HEK293 (cell line): ENCODE data around the gene TSSK6.

Experiments used
- GLI4 ChIP-seq: fragments of 450-650 bp; formaldehyde crosslinking; IDR thresholded peaks from 2 replicates; pipeline ENCODE4 v1.5.1; 2016; ENCODE audit warnings: missing biosample characterization, missing genetic modification characterization
- HOXD13 ChIP-seq: sonication (generic); formaldehyde crosslinking; IDR thresholded peaks from 2 replicates; pipeline ENCODE4 v1.8.0; 2022; ENCODE audit warnings: missing genetic modification reagents, borderline replicate concordance
- IKZF3 ChIP-seq: fragments of 450-650 bp; IDR thresholded peaks from 2 replicates; pipeline ENCODE4 v1.5.0; 2018; ENCODE audit warnings: missing biosample characterization, mild to moderate bottlenecking, missing genetic modification characterization, moderate library complexity
- KLF1 ChIP-seq: fragments of 450-650 bp; formaldehyde crosslinking; IDR thresholded peaks from 2 replicates; pipeline ENCODE4 v1.5.1; 2016; ENCODE audit warnings: missing biosample characterization, missing genetic modification characterization
- KLF10 ChIP-seq: fragments of 450-650 bp; IDR thresholded peaks from 2 replicates; pipeline ENCODE4 v1.5.1; 2018; ENCODE audit warnings: missing biosample characterization, mild to moderate bottlenecking, missing genetic modification characterization
- KLF7 ChIP-seq: fragments of 450-650 bp; formaldehyde crosslinking; IDR thresholded peaks from 2 replicates; pipeline ENCODE4 v1.5.1; 2016; ENCODE audit warnings: missing biosample characterization, missing genetic modification characterization, borderline replicate concordance
- SP2 ChIP-seq: fragments of 450-650 bp; formaldehyde crosslinking; IDR thresholded peaks from 2 replicates; pipeline ENCODE4 v1.5.1; 2016; ENCODE audit warnings: missing biosample characterization, missing genetic modification characterization
- SP3 ChIP-seq: fragments of 450-650 bp; formaldehyde crosslinking; IDR thresholded peaks from 2 replicates; pipeline ENCODE4 v1.5.1; 2016; ENCODE audit warnings: missing biosample characterization, missing genetic modification characterization
- SP7 ChIP-seq: fragments of 450-650 bp; formaldehyde crosslinking; IDR thresholded peaks from 2 replicates; pipeline ENCODE4 v1.5.1; 2016; ENCODE audit warnings: missing biosample characterization, missing genetic modification characterization
- TRIM28 ChIP-seq: IDR thresholded peaks from 2 replicates; pipeline ENCODE4 v1.6.1; 2011; ENCODE audit warnings: low read length, control low read depth, borderline replicate concordance
- YY1 ChIP-seq: fragments of 450-650 bp; formaldehyde crosslinking; IDR thresholded peaks from 2 replicates; pipeline ENCODE4 v1.5.1; 2018; ENCODE audit warnings: missing biosample characterization, missing genetic modification characterization
- ZFP69B ChIP-seq: fragments of 450-650 bp; formaldehyde crosslinking; IDR thresholded peaks from 2 replicates; pipeline ENCODE4 v1.5.1; 2016; ENCODE audit warnings: missing biosample characterization, missing genetic modification characterization
- ZNF10 ChIP-seq: fragments of 450-650 bp; formaldehyde crosslinking; IDR thresholded peaks from 2 replicates; pipeline ENCODE4 v1.5.1; 2017; ENCODE audit warnings: missing biosample characterization, missing genetic modification characterization
- ZNF121 ChIP-seq: fragments of 450-650 bp; formaldehyde crosslinking; IDR thresholded peaks from 2 replicates; pipeline ENCODE4 v1.5.1; 2016; ENCODE audit warnings: missing biosample characterization, missing genetic modification characterization
- ZNF132 ChIP-seq: fragments of 450-650 bp; formaldehyde crosslinking; IDR thresholded peaks from 2 replicates; pipeline ENCODE4 v1.5.1; 2017; ENCODE audit warnings: missing biosample characterization, missing genetic modification characterization, borderline replicate concordance
- ZNF239 ChIP-seq: fragments of 450-650 bp; formaldehyde crosslinking; IDR thresholded peaks from 2 replicates; pipeline ENCODE4 v1.5.1; 2016; ENCODE audit warnings: missing biosample characterization, missing genetic modification characterization
- ZNF248 ChIP-seq: fragments of 450-650 bp; formaldehyde crosslinking; IDR thresholded peaks from 2 replicates; pipeline ENCODE4 v1.5.1; 2017; ENCODE audit warnings: missing biosample characterization, missing genetic modification characterization
- ZNF274 ChIP-seq, 2 experiments: fragments of 200-500 bp in 1 of 2; fragments of 450-650 bp in 1 of 2; sonication (Bioruptor generic) in 1 of 2; formaldehyde crosslinking in 1 of 2; IDR thresholded peaks; 2 replicates each; pipeline versions ENCODE4 v1.5.1 to v1.6.1; 2014 to 2016; ENCODE audit warnings: borderline replicate concordance in 1 of 2, inconsistent platforms in 1 of 2, low read length in 1 of 2, missing biosample characterization in 1 of 2, missing genetic modification characterization in 1 of 2
- ZNF549 ChIP-seq: fragments of 450-650 bp; IDR thresholded peaks from 2 replicates; pipeline ENCODE4 v1.5.1; 2018; ENCODE audit warnings: missing biosample characterization, missing genetic modification characterization, mild to moderate bottlenecking, inconsistent platforms, moderate library complexity
- ZNF560 ChIP-seq: fragments of 450-650 bp; formaldehyde crosslinking; IDR thresholded peaks from 2 replicates; pipeline ENCODE4 v1.5.1; 2017; ENCODE audit warnings: missing biosample characterization, missing genetic modification characterization, borderline replicate concordance
- ZNF585B ChIP-seq: fragments of 450-650 bp; formaldehyde crosslinking; IDR thresholded peaks from 2 replicates; pipeline ENCODE4 v1.5.1; 2016; ENCODE audit warnings: missing biosample characterization, missing genetic modification characterization
- ZNF600 ChIP-seq: fragments of 450-650 bp; formaldehyde crosslinking; IDR thresholded peaks from 2 replicates; pipeline ENCODE4 v1.5.1; 2016; ENCODE audit warnings: missing biosample characterization, missing genetic modification characterization
- ZNF626 ChIP-seq: fragments of 450-650 bp; sonication (Bioruptor Pico); formaldehyde crosslinking; IDR thresholded peaks from 2 replicates; pipeline ENCODE4 v1.5.1; 2018; ENCODE audit warnings: missing biosample characterization, missing genetic modification characterization, inconsistent platforms
- ZNF654 ChIP-seq: fragments of 450-650 bp; formaldehyde crosslinking; IDR thresholded peaks from 2 replicates; pipeline ENCODE4 v1.5.1; 2016; ENCODE audit warnings: low read depth, missing biosample characterization, missing genetic modification characterization
- ZNF660 ChIP-seq: fragments of 450-650 bp; IDR thresholded peaks from 2 replicates; pipeline ENCODE4 v1.5.1; 2018; ENCODE audit warnings: missing biosample characterization, mild to moderate bottlenecking, missing genetic modification characterization
- ZNF670 ChIP-seq: fragments of 450-650 bp; formaldehyde crosslinking; IDR thresholded peaks from 2 replicates; pipeline ENCODE4 v1.5.1; 2016; ENCODE audit warnings: missing biosample characterization, missing genetic modification characterization, low read depth
- ZNF76 ChIP-seq: fragments of 450-650 bp; formaldehyde crosslinking; IDR thresholded peaks from 2 replicates; pipeline ENCODE4; 2016; ENCODE audit warnings: low read depth, missing biosample characterization, missing genetic modification characterization, borderline replicate concordance
- TF ChIP-seq, protein P1 (sequence below): fragments of 450-650 bp; formaldehyde crosslinking; IDR thresholded peaks from 2 replicates; pipeline ENCODE4 v1.5.1; 2016; ENCODE audit warnings: missing biosample characterization, missing genetic modification characterization
- TF ChIP-seq, protein P2 (sequence below): fragments of 450-650 bp; formaldehyde crosslinking; IDR thresholded peaks from 2 replicates; pipeline ENCODE4 v1.5.1; 2017; ENCODE audit warnings: missing biosample characterization, missing genetic modification characterization
- TF ChIP-seq, protein P3 (sequence below): fragments of 450-650 bp; formaldehyde crosslinking; IDR thresholded peaks from 2 replicates; pipeline ENCODE4 v1.5.1; 2016; ENCODE audit warnings: missing biosample characterization, missing genetic modification characterization, low read depth
- TF ChIP-seq, protein P4 (sequence below): fragments of 450-650 bp; formaldehyde crosslinking; IDR thresholded peaks from 2 replicates; pipeline ENCODE4 v1.5.1; 2017; ENCODE audit warnings: missing biosample characterization, missing genetic modification characterization
- TF ChIP-seq, protein P5 (sequence below): fragments of 450-650 bp; formaldehyde crosslinking; IDR thresholded peaks from 2 replicates; pipeline ENCODE4 v1.5.1; 2016; ENCODE audit warnings: missing biosample characterization, missing genetic modification characterization, borderline replicate concordance

TSSK6 gene

DNA sequence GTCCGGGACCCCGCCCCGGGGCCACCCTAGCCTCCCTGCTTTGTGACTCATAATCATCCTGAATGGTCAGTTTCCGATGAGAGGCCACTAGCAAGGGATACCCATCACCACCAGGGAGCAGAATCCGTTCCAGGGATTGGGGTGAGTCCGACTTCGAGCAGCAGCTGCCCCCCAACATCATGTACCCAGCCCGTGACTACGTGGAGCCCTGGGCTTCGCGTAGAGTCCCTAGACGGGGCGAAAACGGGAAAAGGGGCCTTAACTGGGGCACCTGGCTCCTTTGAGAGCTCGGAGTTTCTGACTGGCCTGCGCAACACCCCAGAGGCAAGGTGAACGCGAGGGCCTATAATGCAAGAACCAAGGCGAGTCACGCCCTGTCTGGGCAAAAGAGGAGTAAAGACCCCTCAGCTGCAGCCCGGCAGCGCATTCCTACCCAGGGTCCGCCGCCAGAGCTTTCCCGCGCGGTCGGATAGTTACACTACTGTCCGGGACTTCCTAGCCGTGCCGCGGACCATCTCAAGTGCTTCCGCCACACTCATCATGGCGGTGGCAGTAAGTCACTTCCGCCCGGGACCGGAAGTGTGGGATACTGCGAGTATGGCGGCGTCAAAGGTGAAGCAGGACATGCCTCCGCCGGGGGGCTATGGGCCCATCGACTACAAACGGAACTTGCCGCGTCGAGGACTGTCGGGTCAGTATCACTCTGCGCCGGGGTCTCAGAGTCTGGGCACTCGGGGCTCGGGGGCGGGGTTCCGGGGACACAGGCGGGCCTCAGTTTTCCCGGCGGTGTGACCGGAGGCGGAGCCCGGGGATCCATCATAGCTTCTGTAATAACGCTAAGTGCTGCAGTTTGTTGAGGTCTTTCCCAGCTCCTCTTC, 533 bp upstream of the TSSK6 start, which contains the start of gene NDUFA13 (continued):
- TF ChIP-seq, protein P1, sequence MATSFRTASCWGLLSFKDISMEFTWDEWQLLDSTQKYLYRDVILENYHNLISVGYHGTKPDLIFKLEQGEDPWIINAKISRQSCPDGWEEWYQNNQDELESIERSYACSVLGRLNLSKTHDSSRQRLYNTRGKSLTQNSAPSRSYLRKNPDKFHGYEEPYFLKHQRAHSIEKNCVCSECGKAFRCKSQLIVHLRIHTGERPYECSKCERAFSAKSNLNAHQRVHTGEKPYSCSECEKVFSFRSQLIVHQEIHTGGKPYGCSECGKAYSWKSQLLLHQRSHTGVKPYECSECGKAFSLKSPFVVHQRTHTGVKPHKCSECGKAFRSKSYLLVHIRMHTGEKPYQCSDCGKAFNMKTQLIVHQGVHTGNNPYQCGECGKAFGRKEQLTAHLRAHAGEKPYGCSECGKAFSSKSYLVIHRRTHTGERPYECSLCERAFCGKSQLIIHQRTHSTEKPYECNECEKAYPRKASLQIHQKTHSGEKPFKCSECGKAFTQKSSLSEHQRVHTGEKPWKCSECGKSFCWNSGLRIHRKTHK (tag by site-specific recombination), result no peak
- TF ChIP-seq YY1 (tag by site-specific recombination) (peak; percentile 97), SP2 (tag by site-specific recombination) (peak; percentile 78), ZNF560 (no peak), SP7 (tag by site-specific recombination) (peak; percentile 69; the same call in 1 of the 2 replicates), GLI4 (no peak), KLF7 (no peak), ZFP69B (peak; percentile 79; the same call in 1 of the 2 replicates), ZNF121 (no peak), ZNF132 (no peak), ZNF660 (tag by site-specific recombination) (no peak), ZNF670 (no peak), TRIM28 (no peak), ZNF274 (IDR thresholded peaks at IDR 0.05; ENCODE audit: low read length) (no peak), ZNF274 (tag by site-specific recombination; IDR thresholded peaks at IDR 0.05; ENCODE audit: borderline replicate concordance) (no peak), KLF10 (tag by site-specific recombination) (no peak), SP3 (tag by site-specific recombination) (peak; percentile 67), IKZF3 (tag by site-specific recombination) (no peak), ZNF10 (tag by site-specific recombination) (no peak), ZNF76 (tag by site-specific recombination) (peak; percentile 85), HOXD13 (CRISPR knock-in tag) (no peak), ZNF654 (no peak), ZNF239 (tag by site-specific recombination) (no peak), KLF1 (tag by site-specific recombination) (peak; percentile 76), ZNF600 (tag by site-specific recombination) (peak; percentile 65), ZNF549 (tag by site-specific recombination) (no peak), ZNF585B (tag by site-specific recombination) (no peak), ZNF248 (tag by site-specific recombination) (no peak), ZNF626 (no peak)
- TF ChIP-seq, protein P2, sequence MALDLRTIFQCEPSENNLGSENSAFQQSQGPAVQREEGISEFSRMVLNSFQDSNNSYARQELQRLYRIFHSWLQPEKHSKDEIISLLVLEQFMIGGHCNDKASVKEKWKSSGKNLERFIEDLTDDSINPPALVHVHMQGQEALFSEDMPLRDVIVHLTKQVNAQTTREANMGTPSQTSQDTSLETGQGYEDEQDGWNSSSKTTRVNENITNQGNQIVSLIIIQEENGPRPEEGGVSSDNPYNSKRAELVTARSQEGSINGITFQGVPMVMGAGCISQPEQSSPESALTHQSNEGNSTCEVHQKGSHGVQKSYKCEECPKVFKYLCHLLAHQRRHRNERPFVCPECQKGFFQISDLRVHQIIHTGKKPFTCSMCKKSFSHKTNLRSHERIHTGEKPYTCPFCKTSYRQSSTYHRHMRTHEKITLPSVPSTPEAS, result no peak
- TF ChIP-seq, protein P3, sequence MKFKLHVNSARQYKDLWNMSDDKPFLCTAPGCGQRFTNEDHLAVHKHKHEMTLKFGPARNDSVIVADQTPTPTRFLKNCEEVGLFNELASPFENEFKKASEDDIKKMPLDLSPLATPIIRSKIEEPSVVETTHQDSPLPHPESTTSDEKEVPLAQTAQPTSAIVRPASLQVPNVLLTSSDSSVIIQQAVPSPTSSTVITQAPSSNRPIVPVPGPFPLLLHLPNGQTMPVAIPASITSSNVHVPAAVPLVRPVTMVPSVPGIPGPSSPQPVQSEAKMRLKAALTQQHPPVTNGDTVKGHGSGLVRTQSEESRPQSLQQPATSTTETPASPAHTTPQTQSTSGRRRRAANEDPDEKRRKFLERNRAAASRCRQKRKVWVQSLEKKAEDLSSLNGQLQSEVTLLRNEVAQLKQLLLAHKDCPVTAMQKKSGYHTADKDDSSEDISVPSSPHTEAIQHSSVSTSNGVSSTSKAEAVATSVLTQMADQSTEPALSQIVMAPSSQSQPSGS (tag by site-specific recombination), result no peak
- TF ChIP-seq, protein P4, sequence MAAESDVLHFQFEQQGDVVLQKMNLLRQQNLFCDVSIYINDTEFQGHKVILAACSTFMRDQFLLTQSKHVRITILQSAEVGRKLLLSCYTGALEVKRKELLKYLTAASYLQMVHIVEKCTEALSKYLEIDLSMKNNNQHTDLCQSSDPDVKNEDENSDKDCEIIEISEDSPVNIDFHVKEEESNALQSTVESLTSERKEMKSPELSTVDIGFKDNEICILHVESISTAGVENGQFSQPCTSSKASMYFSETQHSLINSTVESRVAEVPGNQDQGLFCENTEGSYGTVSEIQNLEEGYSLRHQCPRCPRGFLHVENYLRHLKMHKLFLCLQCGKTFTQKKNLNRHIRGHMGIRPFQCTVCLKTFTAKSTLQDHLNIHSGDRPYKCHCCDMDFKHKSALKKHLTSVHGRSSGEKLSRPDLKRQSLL (tag by site-specific recombination), result no peak
- TF ChIP-seq, protein P5, sequence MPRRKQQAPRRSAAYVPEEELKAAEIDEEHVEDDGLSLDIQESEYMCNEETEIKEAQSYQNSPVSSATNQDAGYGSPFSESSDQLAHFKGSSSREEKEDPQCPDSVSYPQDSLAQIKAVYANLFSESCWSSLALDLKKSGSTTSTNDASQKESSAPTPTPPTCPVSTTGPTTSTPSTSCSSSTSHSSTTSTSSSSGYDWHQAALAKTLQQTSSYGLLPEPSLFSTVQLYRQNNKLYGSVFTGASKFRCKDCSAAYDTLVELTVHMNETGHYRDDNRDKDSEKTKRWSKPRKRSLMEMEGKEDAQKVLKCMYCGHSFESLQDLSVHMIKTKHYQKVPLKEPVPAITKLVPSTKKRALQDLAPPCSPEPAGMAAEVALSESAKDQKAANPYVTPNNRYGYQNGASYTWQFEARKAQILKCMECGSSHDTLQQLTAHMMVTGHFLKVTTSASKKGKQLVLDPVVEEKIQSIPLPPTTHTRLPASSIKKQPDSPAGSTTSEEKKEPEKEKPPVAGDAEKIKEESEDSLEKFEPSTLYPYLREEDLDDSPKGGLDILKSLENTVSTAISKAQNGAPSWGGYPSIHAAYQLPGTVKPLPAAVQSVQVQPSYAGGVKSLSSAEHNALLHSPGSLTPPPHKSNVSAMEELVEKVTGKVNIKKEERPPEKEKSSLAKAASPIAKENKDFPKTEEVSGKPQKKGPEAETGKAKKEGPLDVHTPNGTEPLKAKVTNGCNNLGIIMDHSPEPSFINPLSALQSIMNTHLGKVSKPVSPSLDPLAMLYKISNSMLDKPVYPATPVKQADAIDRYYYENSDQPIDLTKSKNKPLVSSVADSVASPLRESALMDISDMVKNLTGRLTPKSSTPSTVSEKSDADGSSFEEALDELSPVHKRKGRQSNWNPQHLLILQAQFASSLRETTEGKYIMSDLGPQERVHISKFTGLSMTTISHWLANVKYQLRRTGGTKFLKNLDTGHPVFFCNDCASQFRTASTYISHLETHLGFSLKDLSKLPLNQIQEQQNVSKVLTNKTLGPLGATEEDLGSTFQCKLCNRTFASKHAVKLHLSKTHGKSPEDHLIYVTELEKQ (tag by site-specific recombination), result no peak
